GM23248 (cell line): Measurements from ENCODE around the gene ANAPC1. TPM values are rescaled to one million over a fixed set of nuclear protein-coding genes. Genes with fewer than 3 reads are reported as not detected.
"Not testable (repeated sequence)": the region's sequence is repeated elsewhere in the genome, so short reads cannot be mapped to it uniquely, and the experiment has no call there.

Experiments
- DNase-seq: peaks from one replicate; pipeline ENCODE4 v3.0.0-alpha.2; 2015
- H2AFZ ChIP-seq: fragments of 200-600 bp; sonication (generic); 2 replicates; pipeline ENCODE4 v1.6.1; 2016; ENCODE audit warnings: antibody characterized with exemption
- H3F3A ChIP-seq: fragments of 200-600 bp; sonication (generic); 2 replicates; pipeline ENCODE4 v1.6.1; 2016; ENCODE audit warnings: mild to moderate bottlenecking, antibody characterized with exemption, mixed run types; ENCODE audit not compliant: insufficient read depth
- H3K27ac ChIP-seq: fragments of 200-600 bp; sonication (generic); 2 replicates; pipeline ENCODE4 v1.5.1; 2016; ENCODE audit warnings: mild to moderate bottlenecking
- H3K27me3 ChIP-seq: fragments of 200-600 bp; sonication (generic); replicated peaks from 2 replicates; pipeline ENCODE4 v1.6.1; 2016; ENCODE audit warnings: mild to moderate bottlenecking; ENCODE audit not compliant: insufficient read depth
- H3K36me3 ChIP-seq: fragments of 200-600 bp; sonication (generic); 2 replicates; pipeline ENCODE4 v1.6.1; 2016; ENCODE audit warnings: low read depth, mild to moderate bottlenecking
- H3K4me1 ChIP-seq: fragments of 200-600 bp; sonication (generic); 2 replicates; pipeline ENCODE4 v1.6.1; 2016; ENCODE audit warnings: mild to moderate bottlenecking; ENCODE audit not compliant: insufficient read depth
- H3K4me2 ChIP-seq: fragments of 200-600 bp; sonication (generic); one replicate; pipeline ENCODE4 v1.6.1; 2016; ENCODE audit warnings: mild to moderate bottlenecking; ENCODE audit not compliant: unreplicated experiment
- H3K4me3 ChIP-seq: fragments of 200-600 bp; sonication (generic); 2 replicates; pipeline ENCODE4 v1.5.1; 2016; ENCODE audit warnings: mild to moderate bottlenecking
- H3K79me2 ChIP-seq: fragments of 200-600 bp; sonication (generic); 2 replicates; pipeline ENCODE4 v1.6.1; 2016; ENCODE audit warnings: mild to moderate bottlenecking; ENCODE audit not compliant: insufficient read depth
- H3K9ac ChIP-seq: fragments of 200-600 bp; sonication (generic); 2 replicates; pipeline ENCODE4 v1.6.1; 2016; ENCODE audit warnings: mild to moderate bottlenecking
- H3K9me2 ChIP-seq: fragments of 200-600 bp; sonication (generic); 2 replicates; pipeline ENCODE4 v1.6.1; 2016; ENCODE audit warnings: mixed run types, mild to moderate bottlenecking, moderate library complexity; ENCODE audit not compliant: insufficient read depth
- H3K9me3 ChIP-seq: fragments of 200-600 bp; sonication (generic); one replicate; pipeline ENCODE4 v1.6.1; 2017; ENCODE audit warnings: low read depth
- H4K20me1 ChIP-seq: fragments of 200-600 bp; sonication (generic); 2 replicates; pipeline ENCODE4 v1.6.0; 2016; ENCODE audit not compliant: insufficient read depth
- WGBS, 2 experiments: methylation state at CpG; one replicate each; pipeline ENCODE4 v1.1.6; 2015 to 2017; ENCODE audit warnings: low lambda C conversion rate in 2 of 2, low coverage in 1 of 2; ENCODE audit errors: missing lambda C conversion rate in 2 of 2; 5-methylcytosine and 5-hydroxymethylcytosine counted together
- in situ Hi-C: fragments of 300-500 bp; cut with MboI; formaldehyde crosslinking; loops from 2 replicates; pipeline ENCODE4 v1.15.0; 2020
- polyA plus RNA-seq: library from polyadenylated mRNA; unstranded; fragments of >200 nt; fragmentation: Nextera tagmentation; extraction: Ambion mirVana; gene quantifications from 2 replicates; pipeline ENCODE4 v1.2.1, GENCODE V29; 2016
- total RNA-seq: library from RNA; depleted of rRNA; stranded (reverse); fragments of >200 nt; shearing (Covaris generic); gene quantifications from 2 replicates; pipeline ENCODE4 v1.2.3, GENCODE V29; 2014

The ANAPC1 gene
- total and polyA plus RNA-seq, 2 experiments from 2014 or later, result 11.3 to 26.5 TPM

- H3F3A ChIP-seq, H3K27ac ChIP-seq, H3K9me3 ChIP-seq, H4K20me1 ChIP-seq, H3K36me3 ChIP-seq, in situ Hi-C loops, H3K4me2 ChIP-seq, H3K79me2 ChIP-seq, H2AFZ ChIP-seq, H3K9me2 ChIP-seq, H3K9ac ChIP-seq, H3K4me3 ChIP-seq, H3K4me1 ChIP-seq, H3K27me3 ChIP-seq: not testable (repeated sequence)
- DNase-seq, result peak; percentile 1
- WGBS, 2 experiments, result 64 to 69% methylated on average over 3 of the region's 3 CpGs
These were observed 44.2 kb downstream of the ANAPC1 start for GRCh38 chr2:111839625-111840282.

- H3K4me2 ChIP-seq, H3K9ac ChIP-seq, H2AFZ ChIP-seq, H3K27me3 ChIP-seq, H3K79me2 ChIP-seq, H3K27ac ChIP-seq, H4K20me1 ChIP-seq, H3K9me3 ChIP-seq, H3K36me3 ChIP-seq, in situ Hi-C loops, H3F3A ChIP-seq, DNase-seq, H3K4me1 ChIP-seq, H3K4me3 ChIP-seq, H3K9me2 ChIP-seq: not testable (repeated sequence)
- WGBS, 2 experiments, result 96 to 100% methylated on average over 1 of the region's 1 CpG
These were observed 45.0 kb downstream of the ANAPC1 start for GRCh38 chr2:111838992-111839391.

GRCh38 chr2:111834221-111834620, 49.8 kb downstream of the ANAPC1 start:
- H3K36me3 ChIP-seq, H3K4me1 ChIP-seq, H3K79me2 ChIP-seq, H3K27ac ChIP-seq, H3K27me3 ChIP-seq, H4K20me1 ChIP-seq, H3K4me2 ChIP-seq, H3K9me3 ChIP-seq, H2AFZ ChIP-seq, in situ Hi-C loops, DNase-seq, H3K4me3 ChIP-seq, H3F3A ChIP-seq, H3K9me2 ChIP-seq, H3K9ac ChIP-seq: not testable (repeated sequence)
- 86 to 93% methylated on average over 3 of the region's 3 CpGs for WGBS, 2 experiments

- H3K27me3 ChIP-seq, H3K4me2 ChIP-seq, DNase-seq, H3K79me2 ChIP-seq, H3K9me2 ChIP-seq, in situ Hi-C loops, H3K9ac ChIP-seq, H3K4me3 ChIP-seq, H3K27ac ChIP-seq, H3K4me1 ChIP-seq, H4K20me1 ChIP-seq, H3K9me3 ChIP-seq, H3F3A ChIP-seq, H3K36me3 ChIP-seq, H2AFZ ChIP-seq: not testable (repeated sequence)
- WGBS, 2 experiments, result 100% methylated on average over 1 of the region's 1 CpG
These were observed 53.5 kb downstream of the ANAPC1 start for GRCh38 chr2:111830479-111830878.

- H4K20me1 ChIP-seq, H3K27ac ChIP-seq, in situ Hi-C loops, DNase-seq, H3K27me3 ChIP-seq, H3K4me2 ChIP-seq, H3K36me3 ChIP-seq, H3K9ac ChIP-seq, H3K9me2 ChIP-seq, H3K9me3 ChIP-seq, H3K4me1 ChIP-seq, H3K79me2 ChIP-seq, H3F3A ChIP-seq, H2AFZ ChIP-seq, H3K4me3 ChIP-seq: not testable (repeated sequence)
- 73 to 75% methylated on average over 4 of the region's 4 CpGs for WGBS, 2 experiments
These were observed 55.7 kb downstream of the ANAPC1 start for GRCh38 chr2:111828217-111828766.

- H2AFZ ChIP-seq, H3K4me2 ChIP-seq, H3K9me2 ChIP-seq, H3K9ac ChIP-seq, H4K20me1 ChIP-seq, H3K9me3 ChIP-seq, H3K4me1 ChIP-seq, in situ Hi-C loops, H3K27me3 ChIP-seq, H3F3A ChIP-seq, H3K4me3 ChIP-seq, H3K36me3 ChIP-seq, DNase-seq, H3K27ac ChIP-seq, H3K79me2 ChIP-seq: not testable (repeated sequence)
- 90 to 98% methylated on average over 1 to 2 of the region's 7 CpGs for WGBS, 2 experiments
These were observed 70.9 kb downstream of the ANAPC1 start for GRCh38 chr2:111812970-111813622.

- H3K9me3 ChIP-seq, H3K9me2 ChIP-seq, H3K4me1 ChIP-seq, H3K27me3 ChIP-seq, H3K4me3 ChIP-seq, H3K4me2 ChIP-seq, H4K20me1 ChIP-seq, H2AFZ ChIP-seq, H3K36me3 ChIP-seq, in situ Hi-C loops, H3K79me2 ChIP-seq, DNase-seq, H3K9ac ChIP-seq, H3F3A ChIP-seq, H3K27ac ChIP-seq: not testable (repeated sequence)
- WGBS, 2 experiments, result 94 to 95% methylated on average over 1 of the region's 1 CpG
These were observed 93.4 kb downstream of the ANAPC1 start for GRCh38 chr2:111790633-111791032.
